PC-9 (cell line): ENCODE measurements around the gene C15orf40.
"Not testable (repeated sequence)": the region's sequence is repeated elsewhere in the genome, so short reads cannot be mapped to it uniquely, and the experiment has no call there.

Source experiments
- EZH2 ChIP-seq: fragments of 200-600 bp; sonication (generic); IDR thresholded peaks from 2 replicates; pipeline ENCODE4 v1.8.0; 2017; ENCODE audit warnings: antibody characterized with exemption, low read depth
- TF ChIP-seq, protein P1 (sequence below): fragments of 200-600 bp; sonication (generic); conservative IDR thresholded peaks from 2 replicates; pipeline ENCODE4 v1.6.1; 2017; ENCODE audit warnings: mixed run types, antibody characterized with exemption, mild to moderate bottlenecking, moderate library complexity

DNA sequence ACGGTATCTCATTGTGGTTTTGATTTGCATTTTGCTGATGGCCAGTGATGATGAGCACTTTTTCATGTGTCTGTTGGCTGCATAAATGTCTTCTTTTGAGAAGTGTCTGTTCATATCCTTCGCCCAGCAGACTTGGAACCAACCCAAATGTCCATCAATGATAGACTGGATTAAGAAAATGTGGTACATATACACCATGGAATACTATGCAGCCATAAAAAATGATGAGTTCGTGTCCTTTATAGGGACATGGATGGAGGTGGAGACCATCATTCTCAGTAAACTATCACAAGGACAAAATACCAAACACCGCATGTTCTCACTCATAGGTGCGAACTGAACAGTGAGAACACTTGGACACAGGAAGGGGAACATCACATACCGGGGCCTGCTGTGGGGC, 19.8 kb upstream of the C15orf40 start:
- not testable (repeated sequence) for TF ChIP-seq EZH2
- TF ChIP-seq, protein P1, sequence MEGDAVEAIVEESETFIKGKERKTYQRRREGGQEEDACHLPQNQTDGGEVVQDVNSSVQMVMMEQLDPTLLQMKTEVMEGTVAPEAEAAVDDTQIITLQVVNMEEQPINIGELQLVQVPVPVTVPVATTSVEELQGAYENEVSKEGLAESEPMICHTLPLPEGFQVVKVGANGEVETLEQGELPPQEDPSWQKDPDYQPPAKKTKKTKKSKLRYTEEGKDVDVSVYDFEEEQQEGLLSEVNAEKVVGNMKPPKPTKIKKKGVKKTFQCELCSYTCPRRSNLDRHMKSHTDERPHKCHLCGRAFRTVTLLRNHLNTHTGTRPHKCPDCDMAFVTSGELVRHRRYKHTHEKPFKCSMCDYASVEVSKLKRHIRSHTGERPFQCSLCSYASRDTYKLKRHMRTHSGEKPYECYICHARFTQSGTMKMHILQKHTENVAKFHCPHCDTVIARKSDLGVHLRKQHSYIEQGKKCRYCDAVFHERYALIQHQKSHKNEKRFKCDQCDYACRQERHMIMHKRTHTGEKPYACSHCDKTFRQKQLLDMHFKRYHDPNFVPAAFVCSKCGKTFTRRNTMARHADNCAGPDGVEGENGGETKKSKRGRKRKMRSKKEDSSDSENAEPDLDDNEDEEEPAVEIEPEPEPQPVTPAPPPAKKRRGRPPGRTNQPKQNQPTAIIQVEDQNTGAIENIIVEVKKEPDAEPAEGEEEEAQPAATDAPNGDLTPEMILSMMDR: not testable (repeated sequence)
